MCF 10A (cell line): ENCODE results near the gene EP400. TPM values are rescaled to one million over a fixed set of nuclear protein-coding genes. Genes with fewer than 3 reads are reported as not detected.
A peak's percentile ranks its signal among the peaks of the same experiment; 100 is the strongest.
"Not testable (repeated sequence)": the region's sequence is repeated elsewhere in the genome, so short reads cannot be mapped to it uniquely, and the experiment has no call there.

ENCODE experiments used
- BruUV-seq: library from RNA; stranded (reverse); fragments of 400-500 nt; replicated peaks from 2 replicates; lab custom pipeline; 2021; lab: Mats Ljungman, UMichigan
- CTCF ChIA-PET: fragments of 300-600 bp; sonication (Branson Sonifier 250); formaldehyde crosslinking; extraction: SDS; loops from one replicate; lab custom pipeline; 2021; ENCODE audit warnings: antibody characterized with exemption, inconsistent platforms; lab: Yijun Ruan, JAX
- POLR2A ChIA-PET: fragments of 300-600, 350-650 bp; sonication (Branson Sonifier 250); formaldehyde crosslinking; extraction: SDS; loops from one replicate; lab custom pipeline; 2020; ENCODE audit warnings: antibody characterized with exemption, inconsistent platforms; lab: Yijun Ruan, JAX
- DNase-seq: peaks from one replicate; pipeline ENCODE4 v3.0.0-alpha.2; 2018; ENCODE audit not compliant: unreplicated experiment
- H3K27ac Mint-ChIP-seq: one replicate; pipeline ENCODE4 v1.8.0; 2022; ENCODE audit warnings: mild to moderate bottlenecking, low read depth, mixed read lengths; ENCODE audit not compliant: unreplicated experiment
- H3K27me3 Mint-ChIP-seq: one replicate; pipeline ENCODE4 v1.8.0; 2022; ENCODE audit warnings: mixed read lengths; ENCODE audit not compliant: insufficient read depth, unreplicated experiment
- H3K36me3 Mint-ChIP-seq: one replicate; pipeline ENCODE4 v1.8.0; 2022; ENCODE audit warnings: mild to moderate bottlenecking, moderate library complexity, mixed read lengths; ENCODE audit not compliant: insufficient read depth, unreplicated experiment
- H3K4me1 Mint-ChIP-seq: one replicate; pipeline ENCODE4 v1.8.0; 2022; ENCODE audit warnings: mixed read lengths; ENCODE audit not compliant: insufficient read depth, unreplicated experiment
- H3K4me3 Mint-ChIP-seq: one replicate; pipeline ENCODE4 v1.8.0; 2022; ENCODE audit warnings: mild to moderate bottlenecking, moderate library complexity, mixed read lengths; ENCODE audit not compliant: unreplicated experiment
- H3K9me3 Mint-ChIP-seq: one replicate; pipeline ENCODE4 v1.8.0; 2022; ENCODE audit warnings: mixed read lengths; ENCODE audit not compliant: unreplicated experiment
- CTCF ChIP-seq: fragments of 200-600 bp; IDR thresholded peaks from one replicate; pipeline ENCODE4 v1.8.0; 2022; ENCODE audit warnings: antibody characterized with exemption, mild to moderate bottlenecking; ENCODE audit not compliant: unreplicated experiment
- intact Hi-C: fragments of 100-400 bp; cut with micrococcal nuclease; formaldehyde crosslinking; loops from 2 replicates; pipeline ENCODE4 v1.14.1; 2022
- total RNA-seq: library from RNA; stranded (reverse); gene quantifications from 2 replicates; pipeline ENCODE4 v1.2.3, GENCODE V29; 2022

Gene EP400
- total RNA-seq, 1 experiment from 2014 or later, result 52.4 TPM

DNA sequence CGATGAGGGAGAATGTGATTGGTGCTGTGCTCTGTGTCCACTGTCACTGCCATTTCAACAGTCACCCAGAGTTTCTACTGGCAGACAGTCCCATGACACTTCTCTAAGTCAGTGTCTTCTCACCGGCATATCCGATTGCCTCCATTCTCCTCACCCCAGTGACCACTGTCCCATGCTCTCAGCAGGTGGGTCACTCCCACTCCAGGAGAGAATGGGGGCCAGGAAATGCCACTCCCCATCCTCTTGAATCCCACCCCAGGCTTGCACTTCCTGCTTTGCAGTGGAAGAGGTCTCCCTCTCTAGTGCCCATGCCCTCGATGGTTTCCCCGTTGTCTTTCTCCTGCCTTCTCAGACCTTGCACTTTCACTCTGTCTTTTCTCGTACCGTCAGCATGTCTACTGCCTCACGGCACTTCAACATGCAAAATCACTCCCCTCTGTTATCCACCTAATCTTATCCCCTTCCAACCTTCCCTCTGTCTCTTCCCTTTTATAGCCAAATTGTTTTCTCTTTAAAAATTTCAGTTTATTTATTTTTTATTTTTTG is 2.2 kb upstream of the EP400 start:
- POLR2A ChIA-PET, result no interaction called here
- peaks cover 20% of the 10 kb centered on the region for H3K36me3 Mint-ChIP-seq
- intact Hi-C loops, result no loop called here
- no peaks in the 10 kb centered on the region for H3K9me3 Mint-ChIP-seq
- H3K27ac Mint-ChIP-seq, result no peak overlapping the region
- no TSS peak for BruUV-seq
- no peak overlapping the region for H3K4me3 Mint-ChIP-seq
- no peak for TF ChIP-seq CTCF
- H3K27me3 Mint-ChIP-seq, result no peaks in the 10 kb centered on the region
- DNase-seq, result no peak
- H3K4me1 Mint-ChIP-seq, result peaks cover 2% of the 10 kb centered on the region
- CTCF ChIA-PET, result no interaction called here

- no TSS peak for BruUV-seq
- CTCF ChIA-PET, result interaction anchor here (1.9 kb wide), 1 partner anchor 111 kb away, joined by 9 read pairs; no protein-coding TSS in a partner anchor
- intact Hi-C loops, result no loop called here
These were observed 1.5 kb upstream of the EP400 start for GRCh38 chr12:131948166-131948712.

GRCh38 chr12:131948713-131949430 is 870 bp upstream of the EP400 start:
- DNase-seq, H3K9me3 Mint-ChIP-seq, H3K36me3 Mint-ChIP-seq, BruUV-seq, H3K4me1 Mint-ChIP-seq, H3K27ac Mint-ChIP-seq, H3K27me3 Mint-ChIP-seq: not testable (repeated sequence)
- intact Hi-C loops, result loop anchor here (1.0 kb wide), 1 partner anchor 113 kb away; no protein-coding TSS in a partner anchor
- peak overlapping the region; percentile 75 for H3K4me3 Mint-ChIP-seq
- ChIA-PET CTCF (interaction anchor here (0.7 to 1.9 kb wide), 3 partner anchors 112 to 495 kb away, joined by 3 to 9 read pairs (median 3); no protein-coding TSS in a partner anchor), POLR2A (interaction anchor here (0.6 to 2.6 kb wide), 8 partner anchors 9 to 211 kb away, joined by 3 to 16 read pairs (median 4); partner anchors contain the start of gene PUS1)

More at GRCh38 chr12:131948166-131948712, 1.5 kb upstream of the EP400 start:
- Mint-ChIP-seq H3K27ac (no peak overlapping the region), H3K4me1 (peaks cover 9% of the 10 kb centered on the region), H3K36me3 (peaks cover 13% of the 10 kb centered on the region), H3K4me3 (no peak overlapping the region), H3K27me3 (no peaks in the 10 kb centered on the region), H3K9me3 (no peaks in the 10 kb centered on the region)
- no peak for DNase-seq
- no peak for TF ChIP-seq CTCF
- POLR2A ChIA-PET, result interaction anchor here (0.6 to 1.8 kb wide), 3 partner anchors 18 to 162 kb away, joined by 3 to 12 read pairs (median 4); partner anchors contain the start of gene PUS1

DNA sequence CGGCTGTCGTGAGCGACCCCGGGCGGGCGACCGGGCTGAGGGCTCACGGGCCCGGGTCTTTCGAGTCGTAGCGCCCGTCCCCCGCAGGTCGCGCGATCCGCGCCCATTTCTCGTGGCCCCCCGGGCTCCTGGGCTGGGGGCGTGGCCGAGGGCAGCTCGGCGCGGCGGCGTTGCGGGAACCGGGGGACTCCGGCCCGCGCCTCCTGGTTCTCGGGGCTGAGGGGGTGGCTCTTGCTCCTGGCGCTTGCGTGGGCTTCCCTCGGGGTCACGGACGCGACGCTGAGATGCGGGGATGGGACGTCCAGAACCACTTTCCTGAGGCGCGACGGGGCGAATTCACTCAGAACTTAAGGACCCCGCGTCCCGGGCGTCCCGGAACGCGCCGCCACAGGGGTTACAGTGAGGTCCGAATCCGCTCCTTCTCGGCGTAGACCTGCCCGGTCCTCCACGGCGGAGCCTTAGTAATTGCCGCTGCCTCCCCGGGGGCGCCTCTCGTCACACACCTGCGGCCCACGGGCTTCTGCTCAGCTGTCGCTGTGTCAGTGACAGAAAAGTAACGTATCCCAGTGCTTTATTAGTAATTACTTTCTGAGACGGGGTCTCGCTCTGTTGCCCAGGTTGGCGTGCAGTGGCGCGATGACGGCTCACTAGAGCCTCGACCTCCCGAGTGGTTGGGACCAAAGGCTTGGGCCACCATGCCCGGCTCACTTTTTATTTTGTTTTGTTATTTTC is 606 bp downstream of the EP400 start:
- Mint-ChIP-seq H3K27ac (peak overlapping the region; percentile 70), H3K36me3 (no peaks in the 10 kb centered on the region), H3K27me3 (no peaks in the 10 kb centered on the region), H3K4me1 (peaks cover 9% of the 10 kb centered on the region), H3K4me3 (peak overlapping the region; percentile 75), H3K9me3 (no peaks in the 10 kb centered on the region)
- ChIA-PET POLR2A (interaction anchor here (0.6 to 3.3 kb wide), 12 partner anchors 10 to 810 kb away, joined by 3 to 16 read pairs (median 4); partner anchors contain the start of gene PUS1), CTCF (interaction anchor here (0.6 to 2.5 kb wide), 10 partner anchors 9 to 835 kb away, joined by 3 to 9 read pairs (median 3); no protein-coding TSS in a partner anchor)
- intact Hi-C loops, result loop anchor here (5.0 kb wide), 1 partner anchor 52 kb away; no protein-coding TSS in a partner anchor
- no peak for DNase-seq
- no peak for TF ChIP-seq CTCF
- BruUV-seq, result TSS peak; percentile 25

DNA sequence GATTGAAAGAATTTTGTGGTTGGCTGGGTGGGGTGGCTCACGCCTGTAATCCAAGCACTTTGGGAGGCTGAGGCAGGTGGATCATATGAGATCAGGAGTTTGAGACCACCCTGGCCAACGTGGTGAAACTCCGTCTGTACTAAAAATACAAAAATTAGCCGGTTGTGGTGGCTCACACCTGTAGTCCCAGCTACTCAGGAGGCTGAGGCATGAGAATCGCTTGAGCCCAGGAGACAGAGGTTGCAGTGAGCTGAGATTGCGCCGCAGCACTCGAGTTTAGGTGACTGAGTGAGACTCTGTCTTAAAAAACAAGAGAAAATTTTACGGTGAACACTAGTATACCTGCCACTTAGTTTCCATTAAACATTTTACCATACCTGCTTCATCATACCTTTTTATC is 4.1 kb downstream of the EP400 start:
- ChIA-PET CTCF (interaction anchor here (0.7 kb wide), 1 partner anchor 8 kb away, joined by 3 read pairs; no protein-coding TSS in a partner anchor), POLR2A (interaction anchor here (1.3 kb wide), 1 partner anchor 243 kb away, joined by 3 read pairs; the partner anchor contains the start of gene SFSWAP)
- H3K9me3 Mint-ChIP-seq, BruUV-seq, H3K36me3 Mint-ChIP-seq, H3K4me3 Mint-ChIP-seq, H3K27me3 Mint-ChIP-seq, DNase-seq, H3K27ac Mint-ChIP-seq: not testable (repeated sequence)
- H3K4me1 Mint-ChIP-seq, result peaks cover 25% of the 10 kb centered on the region
- intact Hi-C loops, result loop anchor here (5.0 kb wide), 1 partner anchor 48 kb away; no protein-coding TSS in a partner anchor

DNA sequence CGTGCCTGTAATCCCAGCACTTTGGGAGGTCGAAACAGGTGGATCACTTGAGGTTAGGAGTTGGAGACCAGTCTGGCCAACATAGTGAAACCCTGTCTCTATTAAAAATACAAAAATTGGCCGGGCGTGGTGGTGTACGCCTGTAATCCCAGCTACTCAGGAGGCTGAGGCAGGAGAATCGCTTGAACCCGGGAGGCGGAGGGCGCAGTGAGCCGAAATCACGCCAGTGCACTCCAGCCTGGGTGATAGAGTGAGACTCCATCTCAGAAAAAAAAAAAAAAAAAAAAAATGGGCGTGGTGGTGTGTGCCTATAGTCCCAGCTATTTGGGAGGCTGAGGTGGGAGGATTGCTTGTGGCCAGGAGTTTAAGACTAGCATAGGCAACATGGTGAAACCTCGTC is 4.7 kb downstream of the EP400 start:
- H3K9me3 Mint-ChIP-seq, DNase-seq, BruUV-seq, CTCF ChIA-PET, H3K4me3 Mint-ChIP-seq, H3K36me3 Mint-ChIP-seq, H3K27ac Mint-ChIP-seq, H3K27me3 Mint-ChIP-seq: not testable (repeated sequence)
- intact Hi-C loops, result loop anchor here (5.0 kb wide), 1 partner anchor 48 kb away; no protein-coding TSS in a partner anchor
- peaks cover 28% of the 10 kb centered on the region for H3K4me1 Mint-ChIP-seq
- POLR2A ChIA-PET, result interaction anchor here (0.5 kb wide), 1 partner anchor 50 kb away, joined by 3 read pairs; no protein-coding TSS in a partner anchor
